HG03575 (cell line): ENCODE results near the gene TRIM74.
"Not testable (repeated sequence)": the region's sequence is repeated elsewhere in the genome, so short reads cannot be mapped to it uniquely, and the experiment has no call there.

ENCODE experiments used
- ATAC-seq: cut with Tn5 transposase; IDR thresholded peaks from one replicate; pipeline ENCODE4 v1.9.1; 2021; ENCODE audit not compliant: unreplicated experiment, insufficient number of reproducible peaks, low FRiP score; ENCODE audit errors: extremely low read depth

Gene TRIM74

GRCh38 chr7:72960626-72961345 is 8.5 kb downstream of the TRIM74 start:
- not testable (repeated sequence) for ATAC-seq

- ATAC-seq, result not testable (repeated sequence)
Measured at GRCh38 chr7:72960029-72960428, 9.2 kb downstream of the TRIM74 start.

GRCh38 chr7:72954563-72955198 is 14.6 kb downstream of the TRIM74 start:
- not testable (repeated sequence) for ATAC-seq

GRCh38 chr7:72953901-72954562 is 15.2 kb downstream of the TRIM74 start:
- not testable (repeated sequence) for ATAC-seq

GRCh38 chr7:72950432-72950831 is 18.8 kb downstream of the TRIM74 start:
- not testable (repeated sequence) for ATAC-seq

- not testable (repeated sequence) for ATAC-seq
Measured at GRCh38 chr7:72949686-72950085, 19.6 kb downstream of the TRIM74 start.

GRCh38 chr7:72949276-72949675 is 20.0 kb downstream of the TRIM74 start:
- ATAC-seq, result not testable (repeated sequence)

GRCh38 chr7:72948714-72949113 is 20.6 kb downstream of the TRIM74 start:
- not testable (repeated sequence) for ATAC-seq

GRCh38 chr7:72946130-72946745 is 23.0 kb downstream of the TRIM74 start:
- not testable (repeated sequence) for ATAC-seq

GRCh38 chr7:72945597-72945996 is 23.7 kb downstream of the TRIM74 start:
- not testable (repeated sequence) for ATAC-seq

- ATAC-seq, result not testable (repeated sequence)
Measured at GRCh38 chr7:72944937-72945336, 24.3 kb downstream of the TRIM74 start.

GRCh38 chr7:72942956-72943355 is 26.3 kb downstream of the TRIM74 start:
- ATAC-seq, result not testable (repeated sequence)

- ATAC-seq, result not testable (repeated sequence)
Measured at GRCh38 chr7:72942022-72942705, 27.1 kb downstream of the TRIM74 start.

GRCh38 chr7:72928216-72928615 is 41.0 kb downstream of the TRIM74 start:
- ATAC-seq, result not testable (repeated sequence)

GRCh38 chr7:72927791-72928190 is 41.5 kb downstream of the TRIM74 start:
- not testable (repeated sequence) for ATAC-seq

- no peak for ATAC-seq
Measured at GRCh38 chr7:72925546-72926120, 43.6 kb downstream of the TRIM74 start.

GRCh38 chr7:72924733-72925545 is 44.3 kb downstream of the TRIM74 start, which contains the start of gene POM121:
Gene POM121 (plus strand): TSS chr7:72925095. CDS start chr7:72925122, 27 bp downstream.
- ATAC-seq, result peak; percentile 38

GRCh38 chr7:72924386-72924732 is 44.9 kb downstream of the TRIM74 start:
- ATAC-seq, result no peak
